ENCODE results near the gene HLA-DQA2.

DNA sequence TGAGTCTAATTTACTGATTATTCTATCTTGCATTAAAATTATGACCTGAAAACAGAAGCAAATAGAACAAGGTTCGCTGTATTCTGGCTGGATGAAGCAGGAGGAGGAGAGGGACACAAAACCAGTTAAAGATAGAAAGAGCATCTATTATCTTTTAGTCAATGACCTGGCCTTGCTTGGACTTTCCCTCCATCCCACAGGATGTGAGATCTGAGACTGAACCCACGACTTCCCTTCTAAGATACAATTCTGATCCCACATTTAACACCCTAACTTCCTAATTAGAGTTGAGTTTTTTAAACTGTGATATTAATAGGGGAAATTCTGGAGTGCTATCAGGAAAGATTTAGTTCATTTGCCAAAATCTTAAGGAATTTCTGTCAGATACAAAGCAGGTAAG lies 3.1 kb upstream of the HLA-DQA2 start:
- TF ChIP-seq, protein P1, sequence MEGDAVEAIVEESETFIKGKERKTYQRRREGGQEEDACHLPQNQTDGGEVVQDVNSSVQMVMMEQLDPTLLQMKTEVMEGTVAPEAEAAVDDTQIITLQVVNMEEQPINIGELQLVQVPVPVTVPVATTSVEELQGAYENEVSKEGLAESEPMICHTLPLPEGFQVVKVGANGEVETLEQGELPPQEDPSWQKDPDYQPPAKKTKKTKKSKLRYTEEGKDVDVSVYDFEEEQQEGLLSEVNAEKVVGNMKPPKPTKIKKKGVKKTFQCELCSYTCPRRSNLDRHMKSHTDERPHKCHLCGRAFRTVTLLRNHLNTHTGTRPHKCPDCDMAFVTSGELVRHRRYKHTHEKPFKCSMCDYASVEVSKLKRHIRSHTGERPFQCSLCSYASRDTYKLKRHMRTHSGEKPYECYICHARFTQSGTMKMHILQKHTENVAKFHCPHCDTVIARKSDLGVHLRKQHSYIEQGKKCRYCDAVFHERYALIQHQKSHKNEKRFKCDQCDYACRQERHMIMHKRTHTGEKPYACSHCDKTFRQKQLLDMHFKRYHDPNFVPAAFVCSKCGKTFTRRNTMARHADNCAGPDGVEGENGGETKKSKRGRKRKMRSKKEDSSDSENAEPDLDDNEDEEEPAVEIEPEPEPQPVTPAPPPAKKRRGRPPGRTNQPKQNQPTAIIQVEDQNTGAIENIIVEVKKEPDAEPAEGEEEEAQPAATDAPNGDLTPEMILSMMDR (IDR thresholded peaks at IDR 0.05) = no peak
- no peak for TF ChIP-seq POLR2A (IDR thresholded peaks at IDR 0.05)

Data from thyroid gland (tissue), 4 donors.